ENCODE results near the gene RPL29. TPM values are rescaled to one million over a fixed set of nuclear protein-coding genes. Genes with fewer than 3 reads are reported as not detected.

Gene RPL29
- total and polyA plus RNA-seq, 2 of the 8 experiments (the other 6 are each of a cell fraction or from before 2014, with no cell fraction given): 1,467 to 2,660 TPM

DNA sequence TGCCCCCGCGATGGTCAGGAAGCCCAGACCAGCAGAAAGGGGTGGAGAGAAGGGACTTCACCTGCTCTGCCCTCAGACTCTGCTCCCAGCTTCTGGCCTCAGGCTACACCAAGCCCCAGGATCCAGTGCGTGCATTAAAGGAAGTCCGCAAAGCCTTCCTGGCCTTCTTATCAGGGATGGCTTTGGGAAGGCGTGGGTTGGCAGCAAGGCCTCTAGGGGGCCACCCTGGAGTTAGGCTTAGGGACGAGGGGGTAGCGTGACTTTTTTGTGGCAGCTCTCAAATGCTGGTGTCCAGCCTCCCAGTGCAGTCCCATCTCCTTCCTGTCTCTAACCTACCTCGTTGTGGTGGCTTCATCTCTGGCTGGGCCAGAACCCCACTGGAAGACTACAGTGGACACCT is 18.9 kb upstream of the RPL29 start:
- DNase-seq (ENCODE audit: low read depth in 1 of 2, low spot score in 2 of 2) (peak in 1 of 2 experiments; percentile 71), FAIRE-seq (no peak)
- Histone ChIP-seq H3K18ac (ENCODE audit: extremely low read depth, low read length) (no peak overlapping the region), H3K27me3 (replicated peaks in 1 of 4; ENCODE audit: control insufficient read depth in 3 of 4, extremely low read depth in 1 of 4, insufficient read depth in 3 of 4, low read length in 3 of 4) (no peaks in the 10 kb centered on the region; a peak in 1 of 7 replicates), H3K36me3 (ENCODE audit: control insufficient read depth in 2 of 4, insufficient read depth in 4 of 4, low read length in 3 of 4) (no peaks in the 10 kb centered on the region), H3K23ac (ENCODE audit: insufficient read length) (no peak overlapping the region), H3K4me2 (ENCODE audit: insufficient read depth in 1 of 2, low read depth in 2 of 2, low read length in 2 of 2) (no peak overlapping the region), H3K79me1 (ENCODE audit: low read depth, low read length) (no peaks in the 10 kb centered on the region), H2BK20ac (ENCODE audit: low read length) (no peak overlapping the region), H3K27ac (ENCODE audit: low read depth, low read length) (no peak overlapping the region), H3K4me1 (replicated peaks in 1 of 4; ENCODE audit: control insufficient read depth in 3 of 4, insufficient read depth in 4 of 4, low read length in 3 of 4) (no peaks in the 10 kb centered on the region; a peak in 1 of 7 replicates), H2BK12ac (ENCODE audit: low read depth, low read length) (no peak overlapping the region), H3K9me3 (ENCODE audit: insufficient read depth in 2 of 2, low read depth in 1 of 2, low read length in 1 of 2) (no peaks in the 10 kb centered on the region), H3K56ac (replicated peaks; ENCODE audit: insufficient read length, low read depth, low read length) (no peak overlapping the region), H2BK120ac (replicated peaks; ENCODE audit: low read depth, low read length) (no peak overlapping the region), H2BK15ac (ENCODE audit: low read length) (no peak overlapping the region), H4K5ac (ENCODE audit: insufficient read length, low read depth, low read length) (no peak overlapping the region), H2AFZ (ENCODE audit: low read length) (no peak overlapping the region; the same call in 1 of the 2 replicates), H3K9ac (replicated peaks in 1 of 4; ENCODE audit: extremely low read depth in 1 of 4, low read depth in 3 of 4, low read length in 3 of 4) (no peak overlapping the region), H2AK5ac (ENCODE audit: low read depth, low read length) (no peak overlapping the region), H3K4ac (replicated peaks; ENCODE audit: insufficient read length, low read depth, low read length) (no peak overlapping the region), H4K91ac (replicated peaks; ENCODE audit: insufficient read length, low read length) (no peak overlapping the region), H3K23me2 (ENCODE audit: low read depth, low read length) (peaks cover 5% of the 10 kb centered on the region; the same call in 1 of the 2 replicates), H3K4me3 (ENCODE audit: extremely low read depth in 1 of 4, insufficient read depth in 2 of 4, low read depth in 3 of 4, low read length in 4 of 4) (no peak overlapping the region), H2BK5ac (ENCODE audit: low read depth, low read length) (no peak overlapping the region), H3K14ac (ENCODE audit: insufficient read length) (no peak overlapping the region), H3K79me2 (ENCODE audit: control insufficient read depth in 1 of 2, insufficient read depth in 2 of 2, low read length in 2 of 2) (no peaks in the 10 kb centered on the region), H4K20me1 (replicated peaks in 1 of 2; ENCODE audit: control insufficient read depth in 1 of 2, insufficient read depth in 2 of 2, low read length in 2 of 2) (peaks cover 0 to 1% of the 10 kb centered on the region in 2 experiments), H4K8ac (ENCODE audit: extremely low read depth, insufficient read depth, low read length) (no peak overlapping the region)
- TF ChIP-seq RAD21 (IDR thresholded peaks at IDR 0.05 in 1 of 2, conservative IDR thresholded peaks at IDR 0.05 in 1 of 2; ENCODE audit: low read depth in 2 of 2, low read length in 2 of 2): peak; percentile 41 to 55
- no peak for TF ChIP-seq CBX5 (IDR thresholded peaks at IDR 0.05; ENCODE audit: low read depth, low read length)
- TF ChIP-seq, protein P1, sequence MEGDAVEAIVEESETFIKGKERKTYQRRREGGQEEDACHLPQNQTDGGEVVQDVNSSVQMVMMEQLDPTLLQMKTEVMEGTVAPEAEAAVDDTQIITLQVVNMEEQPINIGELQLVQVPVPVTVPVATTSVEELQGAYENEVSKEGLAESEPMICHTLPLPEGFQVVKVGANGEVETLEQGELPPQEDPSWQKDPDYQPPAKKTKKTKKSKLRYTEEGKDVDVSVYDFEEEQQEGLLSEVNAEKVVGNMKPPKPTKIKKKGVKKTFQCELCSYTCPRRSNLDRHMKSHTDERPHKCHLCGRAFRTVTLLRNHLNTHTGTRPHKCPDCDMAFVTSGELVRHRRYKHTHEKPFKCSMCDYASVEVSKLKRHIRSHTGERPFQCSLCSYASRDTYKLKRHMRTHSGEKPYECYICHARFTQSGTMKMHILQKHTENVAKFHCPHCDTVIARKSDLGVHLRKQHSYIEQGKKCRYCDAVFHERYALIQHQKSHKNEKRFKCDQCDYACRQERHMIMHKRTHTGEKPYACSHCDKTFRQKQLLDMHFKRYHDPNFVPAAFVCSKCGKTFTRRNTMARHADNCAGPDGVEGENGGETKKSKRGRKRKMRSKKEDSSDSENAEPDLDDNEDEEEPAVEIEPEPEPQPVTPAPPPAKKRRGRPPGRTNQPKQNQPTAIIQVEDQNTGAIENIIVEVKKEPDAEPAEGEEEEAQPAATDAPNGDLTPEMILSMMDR (IDR thresholded peaks at IDR 0.05; ENCODE audit: control extremely low read depth in 1 of 3, insufficient read depth in 1 of 3, low read depth in 1 of 3, low read length in 3 of 3): peak in 2 of 3 experiments; percentile 70 to 86; a peak in 3 of 4 replicates
- ChIA-PET POLR2A (ENCODE audit: partially characterized antibody) (interaction anchor here (1.0 to 6.3 kb wide), 9 partner anchors 9 to 42 kb away, joined by 3 to 59 read pairs (median 5); partner anchors contain the start of genes DUSP7 and RPL29), CTCF (ENCODE audit: partially characterized antibody) (interaction anchor here (0.7 to 24.7 kb wide), 19 partner anchors 8 to 223 kb away, joined by 3 to 984 read pairs (median 5); partner anchors contain the start of gene DUSP7)
- WGBS, 2 experiments (ENCODE audit: extremely low coverage in 1 of 2, insufficient coverage in 1 of 2, insufficient read length in 1 of 2, insufficient replicate concordance in 2 of 2, low coverage in 1 of 2, low lambda C conversion rate in 2 of 2, missing lambda C conversion rate in 1 of 2): 77% methylated on average over 8 of the region's 8 CpGs; no CpG with 5 or more reads in 1 of the 2 experiments
